GM12801 (cell line): ENCODE results near the gene SLC25A12.

ENCODE experiments used
- TF ChIP-seq, protein P1 (sequence below): IDR thresholded peaks from one replicate; pipeline ENCODE4 v1.5.1; 2011; ENCODE audit warnings: control low read depth; ENCODE audit not compliant: insufficient read length; ENCODE audit errors: extremely low read depth

SLC25A12 gene

DNA sequence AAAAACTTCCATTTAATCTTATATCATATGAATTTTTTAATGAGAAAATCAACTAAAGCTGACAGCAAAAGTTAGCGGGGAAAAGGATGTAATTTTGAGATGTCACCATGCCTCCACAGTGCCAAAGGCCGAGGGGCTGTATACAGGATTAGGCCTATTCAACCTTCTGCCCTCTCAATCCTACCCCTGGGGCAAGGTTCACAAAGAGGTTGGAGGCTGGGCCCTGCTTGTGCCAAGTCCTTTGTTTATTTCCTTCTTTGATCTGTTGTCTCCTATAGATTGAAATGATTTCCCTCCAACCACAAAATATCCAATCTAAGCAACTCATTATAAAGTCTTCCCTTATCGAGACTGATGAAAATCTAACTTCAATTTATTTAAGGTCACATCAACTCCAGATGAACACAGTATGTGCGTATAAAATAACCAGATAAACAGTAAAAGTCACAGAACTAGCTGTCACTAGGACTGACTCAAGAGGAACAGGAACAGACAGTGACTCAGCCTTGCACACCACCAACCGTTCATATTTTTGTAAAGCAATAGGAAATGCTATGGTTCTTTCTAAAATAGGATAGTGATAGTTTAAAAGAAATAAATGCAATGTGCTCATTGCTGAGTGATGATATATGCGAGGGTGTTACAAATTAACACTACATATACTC lies 95.8 kb downstream of the SLC25A12 start:
- TF ChIP-seq, protein P1, sequence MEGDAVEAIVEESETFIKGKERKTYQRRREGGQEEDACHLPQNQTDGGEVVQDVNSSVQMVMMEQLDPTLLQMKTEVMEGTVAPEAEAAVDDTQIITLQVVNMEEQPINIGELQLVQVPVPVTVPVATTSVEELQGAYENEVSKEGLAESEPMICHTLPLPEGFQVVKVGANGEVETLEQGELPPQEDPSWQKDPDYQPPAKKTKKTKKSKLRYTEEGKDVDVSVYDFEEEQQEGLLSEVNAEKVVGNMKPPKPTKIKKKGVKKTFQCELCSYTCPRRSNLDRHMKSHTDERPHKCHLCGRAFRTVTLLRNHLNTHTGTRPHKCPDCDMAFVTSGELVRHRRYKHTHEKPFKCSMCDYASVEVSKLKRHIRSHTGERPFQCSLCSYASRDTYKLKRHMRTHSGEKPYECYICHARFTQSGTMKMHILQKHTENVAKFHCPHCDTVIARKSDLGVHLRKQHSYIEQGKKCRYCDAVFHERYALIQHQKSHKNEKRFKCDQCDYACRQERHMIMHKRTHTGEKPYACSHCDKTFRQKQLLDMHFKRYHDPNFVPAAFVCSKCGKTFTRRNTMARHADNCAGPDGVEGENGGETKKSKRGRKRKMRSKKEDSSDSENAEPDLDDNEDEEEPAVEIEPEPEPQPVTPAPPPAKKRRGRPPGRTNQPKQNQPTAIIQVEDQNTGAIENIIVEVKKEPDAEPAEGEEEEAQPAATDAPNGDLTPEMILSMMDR = no peak

DNA sequence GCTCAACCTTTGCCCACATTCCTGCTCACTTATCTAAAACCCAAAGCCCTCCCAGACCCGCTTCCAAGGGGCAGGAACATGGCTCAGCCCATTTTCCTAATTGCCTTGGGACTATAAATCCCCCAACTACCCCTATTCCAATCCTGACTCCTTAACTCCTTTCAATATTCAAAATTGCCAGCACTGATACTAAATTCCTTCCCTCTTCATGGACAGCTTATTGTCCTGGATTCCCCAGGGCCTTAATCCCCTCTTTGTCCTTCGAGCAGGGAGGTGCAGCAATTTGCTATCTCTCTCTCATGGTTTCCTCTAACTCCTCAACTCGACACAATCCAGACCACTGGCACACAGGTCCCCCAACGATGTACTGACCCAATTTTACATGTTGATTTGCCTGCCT lies 99.1 kb downstream of the SLC25A12 start:
- TF ChIP-seq, protein P1 = no peak

DNA sequence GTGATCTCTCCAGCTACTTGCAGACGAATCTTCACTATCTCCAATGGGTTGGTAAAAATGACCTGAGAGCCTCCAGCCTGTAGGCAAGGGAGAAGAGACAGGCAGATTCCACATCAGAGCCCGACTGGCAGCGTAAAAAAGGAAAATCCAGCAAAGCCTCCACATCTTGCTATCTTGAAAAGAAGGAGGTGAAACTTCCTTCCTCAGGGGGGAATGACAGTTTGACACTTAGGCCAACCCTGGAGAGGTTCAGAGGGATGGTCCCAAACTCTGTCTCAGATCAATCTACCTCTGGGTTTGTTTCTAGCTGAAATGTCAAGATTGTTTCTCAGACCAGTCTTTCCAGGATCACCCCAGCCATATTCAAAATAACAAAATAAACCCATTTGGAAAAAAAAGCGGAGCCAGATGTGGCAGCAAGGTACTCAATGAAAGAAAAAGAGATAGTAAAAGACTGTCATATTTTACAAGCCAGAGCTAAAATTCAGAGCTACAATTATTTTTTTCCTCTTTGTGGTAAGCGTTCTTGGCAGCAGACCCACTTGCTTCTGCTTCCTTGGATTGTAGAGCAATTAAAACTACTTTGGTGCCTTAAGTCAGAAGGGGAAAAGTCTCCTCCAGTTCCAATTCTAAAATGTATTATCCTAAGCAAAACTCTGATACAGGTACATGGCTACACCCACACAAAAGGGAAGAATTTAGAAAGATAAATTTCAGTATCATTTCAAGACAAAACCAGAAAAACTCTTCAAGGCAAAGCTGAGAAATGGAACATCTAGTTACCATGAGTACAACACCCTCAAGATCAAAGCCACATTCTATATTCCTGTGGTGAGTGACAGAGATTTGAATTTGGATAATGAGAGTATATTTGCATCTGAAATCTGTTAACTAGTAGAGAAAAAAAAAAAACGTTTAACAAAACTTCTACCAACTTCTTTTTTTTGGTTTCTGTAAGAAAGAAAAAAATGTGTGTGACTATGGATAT lies 100.1 kb downstream of the SLC25A12 start:
- TF ChIP-seq, protein P1 = no peak

DNA sequence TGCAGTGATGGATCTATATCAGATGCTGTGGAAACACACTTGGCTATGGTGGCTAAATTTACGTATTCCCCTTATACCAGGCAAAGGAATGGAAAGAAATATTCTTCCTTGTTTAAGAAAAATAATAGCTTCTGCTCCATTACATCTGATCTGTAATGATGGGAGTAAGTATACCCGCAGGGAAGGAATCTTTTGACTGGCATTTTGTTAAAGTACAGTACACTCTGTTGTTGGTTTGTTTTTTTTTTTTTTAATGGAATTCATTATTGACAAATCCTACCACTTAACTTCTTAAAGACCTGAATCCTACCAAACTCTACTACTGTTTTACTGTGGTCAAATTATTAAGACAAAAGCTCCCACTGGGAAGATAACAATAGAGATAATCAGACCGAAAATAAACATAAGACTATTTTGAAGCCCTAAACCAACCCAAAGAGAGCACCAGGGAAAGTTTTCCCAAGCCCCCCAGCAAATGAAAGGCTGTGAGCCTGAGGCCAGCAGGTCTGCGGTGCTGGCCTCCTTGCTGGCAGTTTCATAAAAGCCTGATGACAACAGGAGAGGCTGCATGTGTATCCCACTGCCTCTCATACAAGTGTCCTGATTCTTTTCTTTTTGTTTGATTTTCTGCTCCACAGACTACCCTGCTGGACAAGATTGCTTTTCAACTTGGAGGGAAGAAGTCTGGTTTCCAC lies 101.0 kb downstream of the SLC25A12 start:
- TF ChIP-seq, protein P1 = no peak

DNA sequence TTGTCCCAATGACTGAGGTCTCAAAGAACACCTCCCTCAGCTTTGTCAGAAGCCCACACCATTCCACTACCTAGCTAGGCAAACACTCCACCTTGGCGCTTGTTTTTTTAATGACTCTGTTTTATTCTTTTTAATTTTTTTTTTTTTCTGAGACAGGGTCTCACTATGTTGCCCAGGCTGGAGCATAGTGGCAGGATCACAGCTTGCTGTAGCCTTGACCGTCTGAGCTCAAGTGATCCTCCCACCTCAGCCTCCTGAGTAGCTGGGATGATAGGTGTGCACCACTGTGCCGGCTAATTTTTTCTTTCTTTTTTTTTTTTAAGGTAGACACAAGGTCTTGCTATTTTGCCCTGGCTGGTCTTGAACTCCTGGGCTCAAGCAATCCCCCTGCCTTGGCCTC lies 101.9 kb downstream of the SLC25A12 start:
- TF ChIP-seq, protein P1 = no peak

DNA sequence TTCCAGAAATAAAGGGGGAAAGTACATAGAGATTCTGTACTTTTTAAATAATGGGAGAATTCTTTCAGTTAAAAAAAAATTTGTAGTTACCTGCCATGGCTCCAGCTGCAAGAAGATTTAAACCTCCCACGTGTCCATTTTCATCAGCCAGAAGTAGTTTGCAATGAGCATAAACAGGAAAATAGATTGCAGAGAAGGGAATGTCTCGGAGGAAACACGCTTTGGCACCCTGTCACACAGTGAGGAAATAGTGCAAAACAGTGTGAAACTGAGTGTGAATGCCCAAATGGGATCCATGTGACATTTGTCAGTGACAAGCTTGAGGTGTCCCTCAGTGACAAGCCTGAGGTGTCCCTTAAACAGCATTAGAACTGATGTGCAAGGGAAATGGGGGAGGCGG lies 102.7 kb downstream of the SLC25A12 start:
- TF ChIP-seq, protein P1 = no peak

DNA sequence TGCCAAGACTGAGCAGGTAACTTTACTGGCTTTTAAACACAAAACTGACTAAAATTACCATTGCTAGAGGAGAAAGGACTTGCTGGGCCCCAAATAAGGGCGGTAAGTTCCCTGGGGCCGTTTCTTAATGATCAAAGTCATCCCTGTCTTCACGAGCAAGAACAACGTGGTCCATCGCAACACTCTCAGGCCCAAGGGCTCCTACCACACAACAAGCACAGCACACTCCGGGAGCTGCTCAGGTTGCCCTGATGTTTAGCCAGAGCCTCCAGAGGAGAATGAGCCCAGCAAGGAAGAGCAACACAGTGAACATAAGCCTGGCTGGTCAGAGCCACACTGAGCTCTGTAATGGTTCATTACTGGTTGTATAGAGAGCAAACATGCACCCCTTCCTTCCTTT lies 104.1 kb downstream of the SLC25A12 start:
- TF ChIP-seq, protein P1 = no peak
